HG03280 (cell line): ENCODE measurements around the gene HACD4.
A peak's percentile ranks its signal among the peaks of the same experiment; 100 is the strongest.

Experiments used
- ATAC-seq: cut with Tn5 transposase; IDR thresholded peaks from one replicate; pipeline ENCODE4 v1.9.1; 2021; ENCODE audit warnings: mild to moderate bottlenecking, moderate library complexity; ENCODE audit not compliant: unreplicated experiment

The HACD4 gene, protein sequence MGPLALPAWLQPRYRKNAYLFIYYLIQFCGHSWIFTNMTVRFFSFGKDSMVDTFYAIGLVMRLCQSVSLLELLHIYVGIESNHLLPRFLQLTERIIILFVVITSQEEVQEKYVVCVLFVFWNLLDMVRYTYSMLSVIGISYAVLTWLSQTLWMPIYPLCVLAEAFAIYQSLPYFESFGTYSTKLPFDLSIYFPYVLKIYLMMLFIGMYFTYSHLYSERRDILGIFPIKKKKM

DNA sequence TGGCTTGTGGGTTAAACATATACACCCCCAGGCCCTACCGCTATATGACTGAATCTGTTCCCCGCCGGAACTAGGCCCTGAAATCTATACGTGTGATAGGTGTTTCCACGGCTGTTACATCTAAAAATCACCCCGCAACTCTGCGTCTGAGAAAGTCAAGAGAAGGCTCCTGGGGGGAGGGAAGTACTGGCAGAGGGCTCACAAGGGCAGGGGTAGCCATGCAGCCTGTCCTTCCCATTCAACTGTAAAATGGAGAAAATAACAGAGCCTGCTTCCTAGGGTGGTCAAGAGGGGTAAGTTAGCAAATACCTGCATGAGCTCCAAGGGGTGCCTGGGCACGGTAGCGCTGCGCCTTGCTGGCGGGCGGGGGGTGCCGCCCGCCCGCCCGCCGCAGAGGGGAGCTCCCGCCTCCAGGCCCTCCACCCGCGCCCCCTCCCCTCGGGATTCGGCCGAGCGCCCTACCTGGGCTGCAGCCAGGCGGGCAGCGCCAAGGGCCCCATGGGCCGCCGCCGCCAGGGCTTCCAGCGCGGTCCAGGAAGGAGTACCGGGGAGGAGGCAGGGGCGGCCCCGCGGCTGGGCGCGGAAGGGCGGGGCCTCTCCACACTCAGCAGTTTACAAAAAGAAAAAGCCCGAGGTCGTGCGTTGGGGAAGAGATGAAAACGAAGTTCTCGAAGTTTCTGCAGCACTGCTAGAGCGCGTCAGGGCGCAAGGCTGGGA lies at the start of gene HACD4:
Gene HACD4, minus strand, starts transcription at position 550 of the 717 bp plus-strand sequence. Its CDS starts 50 bp downstream, at position 500.
- peak; percentile 83 for ATAC-seq

DNA sequence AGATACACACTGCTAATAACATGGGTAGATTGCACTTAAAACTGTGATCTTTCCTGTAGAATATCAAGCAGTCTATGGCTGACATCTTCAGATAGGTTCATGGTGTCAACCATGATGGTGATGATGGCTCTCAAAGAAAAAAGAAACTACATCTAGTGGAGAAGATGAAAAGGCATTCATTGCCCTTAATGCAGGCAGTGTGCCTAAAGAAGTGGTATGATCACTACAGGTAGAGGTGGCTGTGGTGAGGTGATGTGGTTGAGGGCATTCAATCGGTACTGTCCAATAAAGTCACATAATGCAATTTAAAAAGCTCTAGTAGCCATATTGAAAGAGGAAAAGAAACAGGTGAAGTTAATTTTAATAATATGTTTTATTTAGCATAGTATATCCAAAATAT lies 49.4 kb upstream of the HACD4 start:
- ATAC-seq: no peak

DNA sequence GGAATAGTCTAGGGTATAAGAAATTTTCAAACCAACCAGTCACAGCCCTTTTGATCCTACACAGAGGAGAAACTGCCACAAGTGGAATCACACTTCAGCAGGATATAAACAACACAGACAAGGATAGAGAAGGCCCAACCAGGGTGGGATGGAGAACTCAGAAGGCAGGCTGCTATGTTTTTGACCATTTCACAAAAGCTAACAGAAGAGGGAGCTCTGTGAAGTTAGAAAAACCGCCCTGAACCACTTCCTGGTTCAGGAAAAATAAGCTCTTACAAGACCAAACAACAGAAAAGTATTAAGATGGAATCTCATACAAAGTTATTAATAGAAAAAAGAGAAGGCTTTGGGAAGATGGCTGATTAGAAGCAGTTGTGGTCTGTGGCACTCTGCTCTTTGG lies 47.3 kb upstream of the HACD4 start:
- ATAC-seq: no peak

DNA sequence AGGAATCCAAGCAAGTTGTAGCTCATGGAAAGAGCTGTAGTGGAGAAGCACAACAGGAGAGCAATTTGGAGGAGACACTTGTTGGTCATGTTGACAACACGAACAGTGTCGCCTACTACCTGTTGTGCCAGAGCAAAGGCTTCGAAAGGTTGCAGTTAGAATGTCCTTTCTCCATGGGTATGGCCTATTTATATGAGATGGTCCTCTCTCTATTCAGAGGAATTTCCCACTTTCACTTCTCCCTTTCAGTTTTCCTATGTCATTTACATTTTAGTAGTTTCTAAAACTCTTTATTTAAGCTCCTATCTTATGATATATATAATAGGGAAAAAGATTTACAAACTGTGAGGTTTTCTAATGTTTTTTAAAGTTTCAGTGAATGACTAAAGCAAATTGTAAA lies 46.3 kb upstream of the HACD4 start, which contains the start of gene IFNB1:
Gene IFNB1, minus strand, starts transcription at position 162 of the 400 bp plus-strand sequence. Its CDS starts 73 bp downstream, at position 89.
- ATAC-seq: no peak

DNA sequence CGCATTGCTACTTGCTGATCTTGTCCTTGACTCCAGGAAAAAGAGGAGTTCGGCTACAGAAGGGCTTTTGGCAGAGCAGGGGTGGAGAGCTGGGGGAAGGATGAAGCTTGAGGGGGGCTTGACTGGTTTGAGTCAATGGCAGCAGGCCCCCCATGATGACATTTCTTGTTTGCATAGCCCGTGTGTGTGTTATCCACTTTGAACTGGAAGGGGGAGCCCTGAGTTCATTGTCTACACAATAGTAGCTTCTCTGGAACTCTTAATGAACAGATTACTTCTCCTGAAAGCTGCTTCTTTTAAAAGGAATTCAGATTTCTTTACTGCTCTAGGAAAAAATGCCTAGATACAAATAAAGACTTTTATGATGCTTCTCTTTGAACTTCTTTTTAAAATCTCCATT lies 44.0 kb upstream of the HACD4 start:
- no peak for ATAC-seq

DNA sequence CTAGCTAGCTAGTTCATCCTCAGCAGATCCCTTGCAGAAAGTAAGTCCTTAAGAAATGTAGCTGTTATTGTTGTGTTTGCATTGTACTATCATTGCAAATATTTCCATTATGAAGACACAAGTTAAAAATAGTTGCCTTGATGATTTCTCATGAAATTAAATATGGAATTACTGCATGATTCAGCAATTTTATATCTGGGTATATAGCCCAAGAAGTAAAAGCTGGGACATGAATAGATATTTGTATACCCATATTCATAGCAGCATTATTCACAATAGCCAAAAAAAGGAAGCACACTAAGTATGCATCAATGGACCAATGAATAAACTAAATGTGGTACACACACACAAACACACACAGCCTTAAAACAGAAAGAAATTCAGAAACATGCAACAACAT lies 39.5 kb upstream of the HACD4 start:
- ATAC-seq: no peak

DNA sequence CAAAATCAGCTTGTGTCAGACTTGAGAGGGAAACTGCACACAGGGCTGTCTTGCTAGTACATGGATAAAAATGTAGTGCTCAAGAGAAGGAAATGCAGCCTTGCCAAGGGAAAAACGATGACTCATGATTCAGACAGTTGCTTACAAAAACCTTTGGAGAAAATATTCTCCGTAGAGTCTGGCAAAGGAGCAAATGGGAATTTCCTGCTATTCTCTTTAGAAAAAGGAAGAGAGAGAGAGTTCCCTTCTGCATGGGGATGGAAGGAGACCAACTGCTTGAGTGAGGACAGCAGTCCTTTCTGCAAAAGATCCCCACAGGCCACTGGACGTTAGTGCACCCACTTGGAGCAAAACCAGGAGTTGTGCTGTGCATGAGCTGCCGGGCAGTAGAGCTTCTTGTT lies 38.7 kb upstream of the HACD4 start:
- ATAC-seq: no peak

DNA sequence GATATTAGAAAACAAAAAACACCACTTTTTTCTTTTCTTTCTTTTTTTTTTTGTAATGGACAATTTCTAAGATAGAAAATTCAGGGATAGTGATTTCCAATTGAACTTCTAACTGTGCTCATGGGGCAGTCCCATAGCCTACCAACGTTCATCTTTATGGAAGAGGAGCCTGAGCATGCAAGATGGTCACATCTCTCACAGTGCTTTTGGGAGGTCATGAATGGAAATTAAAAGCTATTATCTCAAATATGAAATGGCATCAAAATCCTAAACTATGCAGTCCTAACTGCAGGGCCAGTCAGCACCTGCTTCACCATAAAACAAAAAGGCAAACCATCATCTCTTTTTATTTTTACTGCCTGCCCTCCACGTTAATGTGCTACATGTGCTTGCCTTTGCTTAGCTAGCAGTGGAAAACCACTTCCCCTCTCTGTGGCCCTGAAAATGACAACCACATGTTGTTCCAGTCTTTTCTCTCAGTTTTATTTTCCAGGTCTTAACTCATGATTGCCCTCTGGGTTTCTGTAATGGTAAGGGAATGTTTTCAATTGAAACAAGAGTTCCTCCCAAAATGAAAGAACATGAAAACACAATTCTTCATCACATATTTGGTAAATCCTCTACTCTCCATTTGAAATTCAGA lies 29.6 kb upstream of the HACD4 start:
- ATAC-seq: no peak

DNA sequence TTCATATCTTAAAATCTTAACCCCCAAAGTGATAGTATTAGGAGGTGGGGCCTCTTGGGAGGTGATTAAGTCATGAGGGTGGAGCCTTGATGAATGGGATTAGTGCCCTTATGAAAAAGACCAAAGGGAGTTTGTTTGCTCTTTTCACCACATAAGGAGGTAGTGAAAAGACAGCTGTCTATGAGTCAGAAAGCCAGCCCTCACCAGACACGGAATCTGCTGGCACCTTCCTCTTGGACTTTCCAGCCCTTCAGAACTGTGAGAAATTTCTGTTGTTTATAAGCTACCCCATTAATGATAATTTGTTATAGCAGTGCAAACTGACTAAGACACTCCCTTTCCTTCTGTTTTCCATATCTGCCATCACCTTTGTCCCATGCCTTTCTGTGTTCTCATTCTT lies 25.5 kb upstream of the HACD4 start:
- ATAC-seq: no peak

DNA sequence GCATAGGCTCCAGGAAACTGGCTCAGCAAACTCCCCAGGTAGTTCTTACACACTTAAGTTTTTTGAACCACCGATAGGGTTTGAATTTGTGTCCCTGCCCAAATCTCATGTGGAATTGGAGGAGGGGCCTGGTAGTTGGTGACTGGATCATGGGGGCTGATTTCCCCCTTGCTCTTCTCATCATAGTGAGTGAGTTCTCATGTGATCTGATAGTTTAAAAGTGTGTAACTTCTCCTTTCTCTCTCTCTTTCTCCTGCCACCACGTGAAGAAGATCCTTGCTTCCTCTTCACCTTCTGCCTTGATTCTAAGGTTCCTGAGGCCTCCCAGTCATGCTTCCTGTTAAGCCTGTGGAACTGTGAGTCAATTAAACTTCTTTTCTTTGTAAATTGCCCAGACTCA lies 22.4 kb upstream of the HACD4 start:
- no peak for ATAC-seq

DNA sequence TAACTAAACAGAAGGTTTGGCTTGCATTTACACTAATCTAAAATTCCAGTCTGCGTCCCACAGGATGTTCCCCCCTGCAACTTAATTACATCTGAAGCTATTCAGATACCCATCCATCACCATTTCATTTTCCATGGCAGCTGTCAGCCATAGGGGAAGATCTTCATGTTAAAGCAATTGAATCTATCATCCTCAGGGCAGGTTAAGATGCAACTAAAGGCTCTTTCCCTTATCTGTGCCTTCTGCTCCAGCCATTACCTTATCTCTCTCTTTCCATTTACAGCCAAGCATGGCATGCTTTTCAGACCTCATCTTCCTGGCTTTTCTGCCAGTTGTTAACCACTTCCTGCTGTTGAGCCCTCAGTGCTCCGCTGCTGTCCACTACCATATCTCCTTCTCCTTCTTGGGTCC lies 15.8 kb upstream of the HACD4 start:
- ATAC-seq: no peak

DNA sequence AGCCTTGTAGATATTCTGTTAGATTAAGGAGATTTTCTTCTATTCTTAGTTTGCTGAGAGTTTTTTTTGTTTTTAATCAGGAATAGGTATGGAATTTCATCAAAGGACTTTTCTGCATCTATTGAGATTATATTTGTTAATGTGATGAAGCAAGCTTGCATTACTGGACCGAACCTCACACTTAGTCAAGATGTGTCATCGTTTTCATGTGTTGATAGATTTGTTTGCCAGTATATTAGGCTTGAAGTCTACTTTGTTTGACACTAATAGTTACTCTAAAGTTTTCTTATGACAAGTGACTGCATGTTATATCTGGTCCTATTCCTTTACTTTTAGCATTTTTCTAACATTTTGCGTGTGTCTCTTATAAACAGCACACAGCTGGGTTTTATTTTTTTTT lies 12.4 kb upstream of the HACD4 start:
- ATAC-seq: no peak

DNA sequence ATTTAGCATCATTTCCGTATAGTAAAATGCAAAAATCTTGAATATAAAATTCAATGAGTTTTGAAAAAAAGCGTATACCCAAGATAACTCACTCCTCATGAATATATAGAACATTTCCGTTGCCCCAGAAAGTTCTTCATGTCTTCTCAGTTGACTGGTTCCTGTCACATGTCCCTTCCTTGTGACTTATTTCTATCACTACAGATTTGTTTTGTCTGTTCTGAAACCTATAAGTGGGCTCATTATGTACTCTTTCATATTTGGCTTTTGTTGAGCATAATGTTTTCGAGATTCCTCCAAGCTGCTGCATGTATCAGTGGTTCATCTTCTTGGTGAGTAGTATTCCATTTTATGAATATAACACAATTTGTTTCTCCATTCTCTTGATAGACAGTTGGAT lies 11.0 kb upstream of the HACD4 start:
- ATAC-seq: no peak

DNA sequence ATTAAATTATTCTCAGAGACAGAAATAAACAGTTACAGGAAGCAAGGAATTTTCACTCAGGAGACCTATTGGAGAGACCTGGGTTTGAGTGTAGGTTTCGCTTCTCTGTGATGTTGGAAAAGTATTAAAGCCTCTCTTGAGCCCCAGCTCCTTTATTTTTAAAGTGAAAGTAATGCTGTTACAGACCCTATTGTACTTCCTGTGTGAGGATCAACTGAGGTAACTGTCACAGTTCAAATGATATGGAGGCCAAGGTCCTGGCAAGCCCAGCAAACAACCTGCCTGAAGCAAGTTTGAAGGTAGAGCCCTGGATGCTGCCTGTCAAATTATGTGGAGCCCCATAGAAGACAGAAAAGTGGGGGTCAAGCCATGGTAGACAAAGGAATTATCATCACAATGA lies 7.9 kb upstream of the HACD4 start:
- no peak for ATAC-seq

DNA sequence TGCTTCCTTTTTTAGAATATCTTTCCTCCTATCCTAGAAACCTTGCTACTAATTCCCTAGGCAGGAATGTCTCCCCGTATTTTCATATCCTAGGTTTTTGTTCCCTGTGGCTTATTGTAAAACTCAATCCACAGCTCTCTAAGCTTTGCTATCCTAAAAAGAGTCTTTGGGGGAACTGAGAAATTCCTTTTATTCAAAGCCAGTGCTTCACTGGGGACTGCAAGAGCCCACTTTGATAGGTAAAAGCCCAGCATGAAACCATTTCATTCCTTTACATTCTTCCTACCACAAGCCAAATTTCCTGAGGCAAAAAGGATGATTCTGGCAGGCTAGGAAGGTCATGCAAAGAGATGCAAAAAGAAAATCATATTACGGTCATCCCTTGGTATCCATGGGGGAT lies 5.8 kb upstream of the HACD4 start:
- ATAC-seq: no peak

DNA sequence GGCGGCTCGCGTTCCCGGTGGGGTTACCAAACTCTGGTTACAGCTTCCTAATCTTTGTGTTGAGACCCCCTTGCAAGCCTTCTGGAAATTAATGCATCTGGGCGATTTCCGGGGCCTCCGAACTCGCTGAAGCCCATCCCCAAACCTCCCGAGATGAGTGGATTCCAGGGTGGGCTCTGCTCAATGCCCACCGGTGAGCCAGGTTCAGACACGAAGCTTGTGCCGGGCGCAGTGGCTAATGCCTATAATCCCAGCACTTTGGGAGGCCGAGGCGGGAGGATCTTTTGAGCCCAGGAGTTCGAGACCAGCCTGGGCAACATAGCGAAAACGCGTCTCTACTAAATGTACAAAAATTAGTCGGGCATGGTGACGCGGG lies 356 bp upstream of the HACD4 start:
- ATAC-seq: no peak

DNA sequence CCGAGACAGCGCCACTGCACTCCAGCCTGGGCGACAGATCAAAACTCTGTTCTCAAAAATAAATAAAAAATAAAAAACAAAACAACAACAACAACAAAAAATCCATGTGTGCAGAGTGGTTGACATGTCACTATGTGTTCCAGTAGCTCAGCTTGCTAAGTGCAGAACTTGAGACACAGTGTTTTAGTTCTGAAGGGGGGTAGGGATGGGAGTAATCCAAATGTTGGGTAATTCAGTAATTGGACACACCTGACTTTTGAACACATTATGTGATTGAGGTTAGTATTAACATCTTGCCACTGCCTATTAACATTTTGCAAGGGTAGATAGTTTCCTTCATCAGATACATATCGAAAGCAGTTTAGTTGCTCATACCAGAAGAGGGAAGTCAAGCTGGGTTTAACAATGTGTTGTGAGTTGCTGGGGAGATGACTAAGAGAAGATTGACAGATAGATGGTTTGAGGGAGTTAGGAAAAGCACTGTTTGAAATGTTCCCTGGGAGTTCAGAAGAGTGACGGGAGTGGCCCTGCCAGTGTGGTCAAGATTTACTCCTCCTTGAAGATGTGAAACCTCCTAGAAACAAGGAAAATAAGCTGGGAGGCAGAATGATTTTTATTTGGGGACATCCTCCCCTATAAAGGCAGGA lies 928 bp downstream of the HACD4 start:
- ATAC-seq: peak; percentile 72

DNA sequence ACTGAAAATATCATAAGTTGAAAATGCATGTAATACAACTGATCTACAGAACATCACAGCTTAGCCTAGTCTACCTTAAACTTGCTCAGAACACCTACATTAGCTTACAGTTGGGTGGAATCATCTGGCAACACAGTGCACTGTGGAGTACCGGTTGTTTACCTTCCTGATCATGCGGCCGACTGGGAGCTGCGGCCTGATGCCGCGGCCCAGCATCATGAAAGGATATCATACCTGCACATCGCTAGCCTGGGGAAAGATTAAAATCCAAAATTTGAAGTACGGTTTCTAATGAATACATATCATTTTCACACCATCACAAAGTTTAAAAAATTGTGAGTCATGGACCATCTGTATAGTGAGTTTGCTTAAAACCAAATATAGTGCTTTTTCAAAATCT lies 1.8 kb downstream of the HACD4 start:
- no peak for ATAC-seq

DNA sequence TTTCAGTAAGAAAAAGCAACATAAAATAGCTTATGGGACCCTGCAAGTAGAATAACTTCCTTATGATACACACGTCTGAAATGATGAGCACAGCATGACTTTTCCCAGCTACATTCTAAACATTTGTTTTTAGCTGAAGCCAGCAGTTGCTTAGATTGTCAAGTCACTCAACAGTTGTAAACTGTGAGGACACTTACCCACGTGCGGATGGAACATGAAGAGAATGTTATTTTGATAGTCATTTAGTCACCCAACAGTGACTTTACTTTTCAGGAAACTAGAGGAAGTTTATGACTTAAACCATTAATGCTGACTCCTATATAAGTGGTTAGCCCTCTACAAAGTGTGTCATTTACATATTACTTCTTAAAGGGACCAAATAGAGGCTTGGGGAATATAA lies 3.0 kb downstream of the HACD4 start:
- ATAC-seq: no peak

DNA sequence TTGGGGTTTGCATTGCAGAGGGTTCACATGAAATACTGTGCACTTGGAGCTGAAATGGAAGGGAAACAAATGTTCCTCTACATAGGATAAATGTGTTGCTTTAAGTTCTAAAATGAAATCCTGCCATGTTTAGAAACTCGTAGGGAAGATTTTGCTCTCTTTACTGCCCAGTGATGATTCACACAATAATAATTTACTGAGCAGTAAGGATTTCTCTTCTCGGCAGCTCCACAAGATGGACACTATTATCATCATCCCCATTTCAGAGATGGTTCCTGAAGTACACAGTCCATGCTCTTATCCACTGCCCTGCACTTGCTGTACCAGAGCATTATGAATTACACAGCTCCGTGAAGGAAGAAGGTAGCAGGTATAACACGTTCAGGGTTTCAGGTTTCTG lies 4.1 kb downstream of the HACD4 start:
- no peak for ATAC-seq

DNA sequence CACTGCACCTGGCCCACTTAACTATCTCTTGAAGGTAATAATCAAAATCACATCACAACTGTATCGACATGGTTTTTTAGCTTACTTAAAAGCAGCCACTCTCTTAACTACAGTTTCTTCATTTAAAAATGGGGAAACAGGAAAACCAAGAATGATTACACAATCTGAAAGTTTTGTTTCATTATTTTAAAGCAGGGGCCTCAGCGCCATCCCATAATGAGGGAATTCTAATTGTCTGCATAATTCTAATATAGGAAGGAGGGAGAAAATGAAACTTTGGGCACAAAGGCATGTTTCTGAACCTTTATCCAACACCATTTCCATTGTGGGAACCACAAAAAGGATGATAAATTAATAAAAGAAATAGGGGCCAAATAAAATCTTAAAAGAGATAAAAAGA lies 7.6 kb downstream of the HACD4 start:
- no peak for ATAC-seq

DNA sequence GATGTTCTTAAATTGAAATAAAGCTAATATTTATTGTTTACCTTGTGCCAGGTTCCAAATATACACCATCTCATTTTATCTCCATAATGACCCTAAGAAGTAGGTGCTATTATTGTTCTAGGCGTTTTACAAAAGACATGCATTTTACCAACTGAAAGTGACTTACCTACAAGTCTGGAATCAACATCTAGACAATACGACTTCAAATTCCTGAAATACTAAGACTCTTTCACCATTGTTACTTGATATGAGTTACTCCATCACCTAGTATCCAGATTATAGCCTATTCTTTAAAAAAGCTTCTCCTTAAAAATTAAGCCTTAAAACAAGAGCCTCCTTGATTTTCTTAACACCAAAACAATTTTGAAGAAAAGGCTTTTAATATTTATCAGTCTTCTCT lies 13.3 kb downstream of the HACD4 start:
- no peak for ATAC-seq
